Measurements from ENCODE around the gene HSPB6.

GRCh38 chr19:35734889-35735288, 21.9 kb downstream of the HSPB6 start:
- no peak for TF ChIP-seq CTCF (IDR thresholded peaks at IDR 0.05; ENCODE audit: low read depth, low read length)
- no peak for TF ChIP-seq EZH2phosphoT487 (IDR thresholded peaks at IDR 0.05; ENCODE audit: low read depth)
